HG03354 (cell line): Measurements from ENCODE around the gene AMBRA1.

ENCODE experiments used
- ATAC-seq: cut with Tn5 transposase; IDR thresholded peaks from one replicate; pipeline ENCODE4 v1.9.1; 2021; ENCODE audit warnings: mild to moderate bottlenecking; ENCODE audit not compliant: unreplicated experiment, poor library complexity, severe bottlenecking

Gene AMBRA1

DNA sequence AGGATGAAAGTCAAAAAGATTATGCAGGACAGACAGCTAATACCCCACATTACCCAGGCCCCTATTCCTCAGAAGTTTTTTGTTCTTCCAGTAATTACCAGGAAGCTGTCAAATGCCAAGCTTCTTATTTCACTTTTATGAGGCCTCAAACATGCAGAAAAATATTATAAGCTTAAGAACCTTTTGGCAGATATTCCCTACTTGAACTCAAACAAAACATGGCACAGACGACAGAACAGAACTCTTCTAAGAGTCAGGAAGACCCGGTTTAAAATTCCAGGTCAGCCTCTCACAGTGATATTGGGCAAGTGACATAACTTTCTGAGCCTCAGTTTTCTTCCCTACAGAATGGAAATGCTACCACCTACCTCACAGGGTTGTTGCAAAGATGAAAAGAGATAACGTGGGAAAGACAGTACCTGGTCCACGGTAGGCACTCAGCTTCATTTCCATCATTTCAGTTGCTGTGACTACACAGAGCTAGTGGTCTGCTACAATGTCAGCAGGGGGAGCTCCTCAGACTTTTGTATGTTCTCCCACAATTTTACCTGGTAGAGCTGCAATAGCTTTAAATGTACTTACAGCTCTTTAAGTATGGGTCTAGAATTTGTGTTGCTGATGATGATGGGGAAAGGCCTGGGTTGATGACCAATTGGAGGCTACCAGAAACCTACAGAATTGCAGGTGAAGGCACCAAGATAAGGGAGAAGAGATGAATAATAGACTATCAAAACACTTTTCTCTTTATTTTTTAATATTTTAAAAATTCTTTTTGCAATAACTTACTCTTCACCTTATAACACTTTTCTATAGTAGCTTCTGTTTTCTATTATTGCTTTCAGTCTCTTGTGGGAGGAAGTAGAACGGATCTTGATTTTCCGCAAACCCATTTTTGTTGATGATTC is 103.9 kb downstream of the AMBRA1 start:
- ATAC-seq = peak; percentile 56

DNA sequence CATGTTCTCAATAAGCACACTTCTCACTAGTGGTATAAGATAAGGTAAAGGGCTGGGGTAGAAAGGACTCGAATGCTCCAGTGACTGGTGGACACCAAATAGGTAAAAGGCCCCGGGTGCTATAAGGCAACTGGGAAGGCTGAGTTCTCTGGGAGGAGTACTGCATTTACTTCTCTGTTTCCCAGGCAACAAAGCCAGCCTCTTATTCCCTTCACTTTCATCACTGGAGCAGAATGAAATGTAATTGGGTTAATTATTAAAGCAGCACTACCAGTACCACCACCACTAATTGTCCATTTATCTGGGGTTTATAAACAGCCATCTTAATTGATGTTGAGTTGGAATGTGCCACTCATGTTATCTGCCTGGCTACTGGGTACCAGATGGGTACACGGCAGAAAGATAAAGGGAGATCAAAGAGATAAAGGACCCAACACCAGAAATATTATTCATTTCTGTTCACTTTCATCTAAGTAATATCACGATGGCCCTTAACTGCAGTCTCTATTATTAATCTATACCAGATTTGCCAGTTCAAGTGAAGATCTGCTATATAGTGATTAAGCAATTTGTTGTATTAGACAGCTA is 107.9 kb downstream of the AMBRA1 start:
- ATAC-seq = no peak

DNA sequence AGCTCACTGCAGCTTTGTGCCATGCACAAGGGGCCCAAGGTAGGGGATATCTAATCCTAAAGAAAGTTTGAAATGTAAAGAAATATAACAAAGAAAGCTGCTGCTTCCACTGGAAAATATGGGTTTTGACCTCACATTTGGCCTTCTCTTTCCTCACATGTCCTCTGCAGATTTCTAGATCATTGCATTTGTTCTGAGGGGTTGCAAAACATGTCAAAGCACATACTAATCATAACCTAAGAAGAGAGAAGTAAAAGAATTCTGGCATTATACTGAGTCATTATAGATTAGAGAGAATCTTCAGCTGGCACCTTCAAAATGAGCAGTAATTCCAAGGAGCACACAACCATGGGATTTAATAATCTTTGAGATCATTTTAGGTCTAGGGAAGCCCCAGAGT is 109.7 kb downstream of the AMBRA1 start:
- ATAC-seq = no peak

DNA sequence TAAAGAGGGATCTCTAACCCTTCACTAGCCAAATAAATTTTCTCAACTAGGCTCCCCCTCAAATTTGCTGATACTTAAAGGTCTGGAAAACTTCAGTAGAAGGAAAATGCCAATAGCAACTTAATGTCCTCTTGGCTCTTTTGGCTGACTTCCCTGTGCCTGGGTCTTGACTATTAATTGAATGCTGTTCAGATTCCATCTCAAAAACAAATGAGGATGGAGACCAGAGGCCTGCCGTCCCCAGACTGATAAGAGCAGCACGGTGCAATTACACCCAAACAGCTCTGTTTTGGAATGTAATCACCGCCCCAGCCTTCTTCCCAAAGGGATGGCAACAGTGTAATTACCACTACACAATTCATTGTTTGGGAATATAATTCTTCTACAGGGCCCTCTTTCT is 112.9 kb downstream of the AMBRA1 start:
- no peak for ATAC-seq

DNA sequence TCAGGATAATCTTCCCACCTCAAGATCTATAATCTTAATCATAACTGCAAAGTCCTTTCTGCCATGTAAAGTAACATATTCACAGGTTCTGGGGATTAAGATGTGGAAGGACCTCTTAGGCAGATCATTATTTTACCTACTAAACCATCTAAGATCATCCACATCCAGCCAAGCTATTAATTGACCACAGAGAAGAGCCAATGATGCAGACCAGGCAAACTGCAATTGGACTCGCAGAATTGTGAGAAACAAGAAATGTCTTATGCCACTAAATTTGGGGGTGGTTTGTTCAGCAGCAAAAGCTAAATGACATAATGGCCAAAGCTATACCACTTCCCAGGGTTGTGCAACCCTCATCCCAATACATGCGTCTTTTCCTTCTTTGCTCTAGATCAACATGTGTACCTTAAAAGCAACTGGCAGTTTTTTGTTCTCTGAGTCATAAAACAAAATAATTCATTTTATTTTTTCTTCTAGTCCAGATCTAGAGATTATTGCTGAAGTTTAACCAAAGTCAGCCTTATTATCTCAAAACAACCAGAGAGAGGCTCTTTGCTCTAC is 113.6 kb downstream of the AMBRA1 start:
- ATAC-seq = no peak

DNA sequence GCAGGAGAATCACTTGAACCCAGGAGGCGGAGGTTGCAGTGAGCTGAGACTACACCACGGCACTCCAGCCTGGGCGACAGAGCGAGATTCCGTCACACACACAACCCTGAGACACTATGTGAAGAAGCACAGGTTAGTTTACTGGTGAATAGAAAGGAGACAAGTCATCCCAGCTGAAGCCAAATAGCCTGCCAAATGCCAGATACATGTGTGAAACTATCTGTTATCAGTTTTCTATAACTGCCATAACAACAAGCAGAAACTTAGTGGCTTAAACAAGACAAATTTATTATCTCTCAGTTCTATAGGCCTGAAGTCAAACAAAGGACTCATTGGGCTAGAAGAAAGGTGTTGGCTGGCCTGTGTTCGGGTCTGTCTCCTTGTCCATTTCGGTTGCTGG is 114.2 kb downstream of the AMBRA1 start:
- ATAC-seq = no peak

DNA sequence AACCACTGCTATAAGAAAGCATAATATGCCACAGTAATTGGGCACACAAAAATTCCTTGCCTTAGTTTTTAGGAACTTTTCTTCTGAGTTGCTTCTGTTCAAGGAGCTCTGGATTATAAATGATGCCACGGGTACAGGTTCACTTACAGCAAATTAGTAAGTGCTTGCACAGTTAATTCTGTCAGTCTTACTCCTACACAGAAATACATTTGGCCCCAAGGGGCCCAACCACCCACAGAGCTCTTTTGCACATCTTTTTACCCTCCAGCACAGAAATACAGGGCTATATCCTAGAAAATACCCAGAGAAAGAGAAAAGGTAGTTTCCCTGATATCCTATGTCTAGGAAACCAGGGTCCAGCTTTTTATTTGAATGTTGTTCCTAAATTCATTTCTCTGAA is 115.6 kb downstream of the AMBRA1 start:
- no peak for ATAC-seq

DNA sequence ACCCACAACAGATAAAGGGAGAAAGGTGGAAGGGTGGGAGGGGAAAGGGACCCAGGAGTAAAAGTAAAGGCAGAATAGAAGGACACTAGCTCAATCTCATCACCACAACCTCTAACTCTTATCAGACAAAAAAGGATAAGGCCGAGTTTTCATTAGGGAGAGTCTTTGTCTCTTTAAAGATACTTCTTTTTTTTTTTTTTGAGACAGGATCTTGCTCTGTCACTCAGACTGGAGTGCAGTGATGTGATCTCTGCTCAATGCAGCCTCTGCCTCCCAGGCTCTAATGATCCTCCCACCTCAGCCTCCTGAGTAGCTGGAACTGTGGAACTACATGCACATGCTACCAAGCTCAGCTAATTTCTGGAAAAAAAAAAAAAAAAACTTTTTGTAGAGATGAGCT is 116.7 kb downstream of the AMBRA1 start:
- ATAC-seq = no peak

DNA sequence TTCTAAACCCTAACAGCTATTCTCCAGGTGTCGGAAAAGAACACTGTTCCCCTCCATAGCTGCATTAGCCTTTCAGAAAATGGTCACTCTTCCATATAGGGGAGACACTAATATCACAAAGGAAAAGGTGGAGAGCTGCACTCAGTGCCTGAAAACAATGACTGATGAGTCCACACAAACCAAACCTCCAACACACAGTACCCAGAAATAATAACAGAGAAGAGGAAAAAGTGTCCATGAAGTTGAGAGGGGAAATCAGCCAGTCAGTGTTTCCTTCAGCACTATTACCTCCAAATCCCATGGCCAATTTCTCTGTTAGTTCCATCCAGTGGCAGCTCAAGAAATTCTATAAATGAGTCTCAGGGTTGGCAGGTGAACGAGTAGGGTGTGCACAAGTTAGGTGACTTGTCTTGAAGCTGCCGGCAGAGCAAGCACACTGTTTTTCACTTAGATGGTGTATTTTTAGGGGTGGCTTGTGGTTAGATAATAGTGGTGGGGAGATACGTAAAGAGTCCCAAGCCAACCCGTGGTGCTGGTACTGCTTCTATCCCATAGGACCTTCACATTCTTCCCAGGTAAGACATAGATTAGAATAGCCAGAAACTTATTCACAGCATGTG is 117.8 kb downstream of the AMBRA1 start:
- ATAC-seq = no peak

DNA sequence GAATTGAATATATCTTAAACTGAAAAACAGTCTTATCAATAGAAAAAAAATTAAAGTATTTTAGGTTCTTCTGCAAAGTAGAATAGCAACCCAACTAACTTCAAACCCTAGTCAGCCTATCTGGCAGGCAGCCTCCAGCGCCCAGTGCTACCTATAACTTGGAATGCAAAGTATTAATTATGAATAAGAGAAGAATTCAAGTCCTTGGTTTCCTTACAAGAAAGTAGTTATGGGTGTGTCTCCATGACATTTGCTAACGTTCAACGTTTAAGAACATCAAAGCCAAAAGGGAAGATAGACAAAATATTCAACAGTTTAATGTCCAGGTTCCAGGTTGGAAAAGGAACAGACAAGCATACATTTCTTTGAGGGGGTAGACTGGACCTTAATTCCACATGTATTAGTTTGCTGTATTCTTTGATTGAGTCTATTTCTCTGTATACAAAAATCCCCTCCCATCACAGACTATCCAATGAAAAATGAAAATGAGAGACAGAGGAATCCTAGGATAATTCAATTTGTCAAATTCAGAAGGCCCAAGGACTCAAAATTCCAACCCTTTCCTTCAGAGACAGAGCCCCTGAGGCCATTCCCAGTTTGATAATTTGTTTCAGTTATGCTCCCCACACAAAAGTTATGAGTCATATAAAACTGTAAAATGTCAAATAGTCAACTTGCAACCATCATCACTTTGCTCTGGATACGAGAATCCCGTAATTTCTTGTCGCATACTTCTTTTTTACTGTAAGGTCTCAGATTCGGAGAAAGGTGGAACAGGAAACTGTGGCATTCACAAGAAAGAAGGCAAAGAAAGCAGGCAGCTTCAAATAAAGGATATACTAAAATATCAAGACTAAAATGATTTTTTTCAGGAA is 118.5 kb downstream of the AMBRA1 start:
- ATAC-seq = no peak

DNA sequence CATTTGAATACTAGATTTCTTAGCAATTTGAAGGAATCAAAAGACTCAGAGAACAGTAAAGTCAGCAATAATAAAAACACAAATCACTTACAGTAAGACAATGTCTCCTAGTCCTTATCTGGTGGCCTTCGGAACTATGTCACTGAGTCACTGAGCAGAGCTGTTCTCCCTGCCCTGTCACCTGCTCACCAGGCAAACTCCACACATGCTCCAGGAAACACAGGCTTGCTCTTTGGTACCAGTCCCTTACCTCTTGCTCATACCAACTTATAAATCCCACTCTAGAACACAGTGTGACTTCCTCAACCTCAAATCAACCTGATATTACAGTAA is 121.2 kb downstream of the AMBRA1 start:
- no peak for ATAC-seq

DNA sequence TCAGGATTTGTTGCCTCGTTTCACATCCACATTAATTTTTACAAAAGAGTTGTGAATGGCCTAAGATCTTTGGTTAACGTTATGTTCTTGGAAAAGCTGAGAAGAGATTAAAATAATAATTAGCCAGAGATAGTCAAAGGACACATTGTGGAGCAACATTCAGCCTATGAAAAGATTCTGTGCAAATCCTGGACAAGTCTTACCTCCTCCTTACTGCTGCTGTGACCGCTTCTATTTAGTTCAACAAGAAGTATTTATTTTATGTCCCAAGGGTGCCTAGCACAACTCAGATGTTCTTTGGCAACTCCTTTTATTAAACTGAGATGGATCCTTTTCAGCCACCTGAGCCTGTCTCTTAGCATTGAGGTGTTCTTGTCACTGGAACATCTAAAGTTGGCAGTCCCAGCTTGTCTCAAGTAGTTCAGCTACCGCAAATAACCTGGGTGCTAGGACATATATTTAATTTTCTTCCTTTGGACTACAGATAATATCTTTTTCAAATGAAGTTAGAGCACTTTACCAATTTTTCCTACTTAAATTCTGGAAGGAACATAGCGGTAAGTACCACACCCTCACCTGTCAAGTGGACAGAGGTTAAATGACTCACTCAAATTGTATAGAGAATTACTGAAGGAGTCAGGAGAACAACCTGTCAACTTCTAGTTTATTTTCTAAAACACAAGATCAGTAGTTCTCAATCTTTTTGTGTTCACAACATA is 121.7 kb downstream of the AMBRA1 start:
- no peak for ATAC-seq

DNA sequence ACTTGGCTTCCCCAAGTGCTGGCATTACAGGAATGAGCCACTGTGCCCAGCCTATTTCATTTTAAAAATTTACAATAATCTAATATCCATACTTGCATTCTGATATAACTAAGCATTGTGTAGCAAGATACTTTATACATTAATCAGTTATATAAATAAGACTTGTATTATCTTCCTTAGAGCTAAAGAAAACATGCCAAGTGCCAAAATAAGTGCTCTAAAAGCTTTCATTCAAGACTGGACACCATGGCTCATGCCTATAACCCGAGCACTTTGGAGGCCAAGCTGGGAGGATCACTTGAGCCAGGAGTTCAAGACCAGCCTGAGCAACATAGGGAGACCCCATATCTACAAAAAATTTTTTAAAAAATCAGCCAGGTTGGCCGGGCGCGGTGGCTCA is 123.9 kb downstream of the AMBRA1 start:
- no peak for ATAC-seq

DNA sequence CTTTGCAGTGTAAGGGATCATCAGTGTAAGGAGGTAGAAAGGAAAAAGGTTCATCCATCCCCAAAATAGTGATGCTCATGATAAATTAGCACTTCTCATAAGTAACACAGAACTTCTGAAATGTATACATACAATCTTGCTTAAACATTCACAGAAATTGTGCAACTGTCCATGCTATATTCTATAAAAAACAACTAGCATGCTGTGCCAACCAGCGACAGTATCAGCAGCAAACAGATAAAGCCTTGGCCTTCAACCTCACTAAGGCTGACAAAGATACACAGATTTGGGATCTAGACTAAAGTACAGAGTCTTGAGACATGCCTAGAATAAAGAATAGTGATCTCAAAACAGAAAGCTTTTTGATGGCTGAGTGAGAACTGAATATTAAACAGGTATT is 128.1 kb downstream of the AMBRA1 start:
- ATAC-seq = no peak

DNA sequence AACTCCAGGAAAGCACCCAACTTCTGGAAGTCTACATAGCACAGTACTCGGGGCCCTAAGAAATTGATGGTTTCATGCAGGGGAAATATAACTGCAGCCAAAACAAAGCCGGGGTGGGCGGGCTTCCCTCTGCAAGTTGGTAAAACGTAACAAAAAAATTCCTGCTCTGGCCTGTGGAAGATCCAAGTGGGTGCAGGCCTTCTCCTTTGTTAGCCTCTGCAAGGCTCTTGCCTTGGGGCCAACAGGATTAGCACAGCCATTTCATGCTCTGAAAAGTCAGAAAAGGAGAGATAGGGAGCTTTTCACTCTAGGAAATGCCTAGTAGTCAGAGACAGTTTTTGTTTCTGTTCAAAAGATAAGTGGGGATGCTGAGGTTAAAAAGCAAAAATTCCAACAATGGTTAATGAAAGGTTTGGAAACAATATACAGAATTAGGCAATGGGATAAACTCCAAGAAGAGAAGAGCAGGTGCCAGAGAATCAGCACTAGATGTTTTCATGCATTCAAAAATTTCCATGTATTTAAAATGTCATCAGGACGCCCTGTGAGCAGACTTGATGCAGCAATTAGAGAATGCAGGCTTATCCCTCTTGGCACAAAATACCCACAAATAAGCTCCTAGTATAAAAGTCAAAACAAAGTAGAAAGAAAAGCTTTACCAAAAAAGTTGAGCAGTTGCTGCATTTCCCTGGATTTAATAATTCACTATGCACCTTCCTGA is 130.0 kb downstream of the AMBRA1 start:
- no peak for ATAC-seq

DNA sequence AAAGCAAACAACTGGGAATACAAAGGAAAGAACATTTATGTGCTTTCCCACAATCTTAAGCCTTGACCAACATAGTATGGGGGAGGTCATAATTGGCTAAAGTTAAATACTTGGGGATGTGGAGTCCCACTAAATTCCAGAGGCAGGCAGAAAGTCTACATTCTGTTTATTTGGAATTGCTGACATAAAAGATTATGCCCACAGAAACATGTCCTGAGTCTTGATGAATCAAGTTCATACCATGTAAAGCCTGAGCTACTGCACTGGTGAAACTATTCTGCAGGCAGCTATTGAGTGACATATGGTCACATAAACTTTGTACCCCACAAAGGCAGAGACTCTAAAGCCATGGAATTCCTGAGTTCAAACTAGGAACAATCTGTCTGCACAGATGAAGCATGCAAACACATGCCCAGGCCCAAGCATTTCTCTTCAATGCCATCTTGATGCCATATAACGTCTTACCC is 132.3 kb downstream of the AMBRA1 start:
- no peak for ATAC-seq

DNA sequence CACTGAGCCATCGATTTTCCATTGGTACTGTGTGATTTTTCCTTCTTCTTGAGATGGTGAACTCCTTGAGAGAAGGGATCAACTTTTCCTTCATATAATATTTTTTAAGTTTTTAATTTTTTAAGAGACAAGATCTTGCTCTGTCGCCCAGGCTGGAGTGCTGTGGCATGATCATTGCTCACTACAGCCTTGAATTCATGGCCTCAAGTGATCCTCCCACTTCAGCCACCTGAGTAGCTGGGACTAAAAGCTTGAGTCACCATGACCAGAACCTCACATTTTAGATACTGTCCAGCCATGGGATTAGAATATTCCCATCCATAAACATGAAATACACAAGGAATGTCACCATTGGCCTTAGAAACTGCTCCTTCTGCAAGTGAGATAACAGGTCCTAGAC is 135.3 kb downstream of the AMBRA1 start:
- no peak for ATAC-seq

DNA sequence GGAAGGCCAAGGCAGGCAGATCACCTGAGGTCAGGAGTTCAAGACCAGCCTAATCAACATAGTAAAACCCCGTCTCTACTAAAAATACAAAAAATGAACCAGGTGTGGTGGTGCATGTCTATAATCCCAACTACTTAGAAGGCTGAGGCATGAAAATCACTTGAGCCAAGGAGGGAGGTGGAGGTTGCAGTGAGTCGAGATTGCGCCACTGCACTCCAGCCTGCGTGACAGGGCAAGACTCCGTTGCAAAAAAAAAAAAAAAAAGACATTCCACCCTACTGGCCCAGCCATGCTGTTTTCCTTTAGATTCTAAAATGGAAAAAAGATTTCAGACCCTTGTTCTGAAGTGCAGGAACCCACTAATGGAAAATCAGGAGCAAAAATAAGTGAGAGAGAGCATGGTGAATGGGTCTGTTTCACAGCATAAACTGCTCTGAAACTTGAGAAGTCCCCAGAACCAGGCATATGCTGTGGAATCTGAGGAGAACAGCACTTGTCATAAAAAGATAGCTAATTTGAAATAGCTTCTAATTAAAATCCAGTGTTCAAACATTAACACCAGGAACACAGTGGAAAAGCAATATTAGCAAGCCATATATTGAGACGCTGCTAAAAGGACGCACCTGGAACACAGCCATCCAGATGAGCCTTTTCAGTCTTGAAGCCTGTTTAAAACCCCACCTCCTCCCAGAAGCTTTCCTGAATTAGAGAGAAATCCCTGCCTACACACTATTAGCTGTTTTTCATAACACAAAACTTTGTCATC is 136.0 kb downstream of the AMBRA1 start:
- ATAC-seq = no peak
